HL-60/S4 treated with retinoic acid at 250 ng/mL for 4 days and 3 days (cell line): Measurements from ENCODE around the gene ZNF441.
"Not testable (repeated sequence)": the region's sequence is repeated elsewhere in the genome, so short reads cannot be mapped to it uniquely, and the experiment has no call there.

Source experiments
- in situ Hi-C: fragments of 300-500 bp; cut with MboI; formaldehyde crosslinking; loops from 2 replicates; pipeline ENCODE4 v1.7.0; 2022; ENCODE audit warnings: low sequenced_read_pairs

ZNF441 gene

DNA sequence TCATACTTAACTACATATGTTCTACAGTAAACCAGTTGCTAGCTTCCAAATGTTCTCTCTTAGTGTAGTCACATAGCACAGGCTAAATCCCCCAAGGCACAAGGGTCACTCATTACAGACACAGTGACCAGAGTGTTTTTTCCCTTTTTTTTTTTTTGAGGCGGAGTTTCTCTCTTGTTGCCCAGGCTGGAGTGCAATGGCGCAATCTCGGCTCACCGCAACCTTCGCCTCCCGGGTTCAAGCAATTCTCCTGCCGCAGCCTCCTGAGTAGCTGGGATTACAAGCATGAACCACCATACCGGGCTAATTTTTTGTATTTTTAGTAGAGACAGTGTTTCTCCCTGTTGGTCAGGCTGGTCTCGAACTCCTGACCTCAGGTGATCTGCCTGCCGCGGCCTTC is 9.9 kb downstream of the ZNF441 start:
- in situ Hi-C loops = not testable (repeated sequence)

DNA sequence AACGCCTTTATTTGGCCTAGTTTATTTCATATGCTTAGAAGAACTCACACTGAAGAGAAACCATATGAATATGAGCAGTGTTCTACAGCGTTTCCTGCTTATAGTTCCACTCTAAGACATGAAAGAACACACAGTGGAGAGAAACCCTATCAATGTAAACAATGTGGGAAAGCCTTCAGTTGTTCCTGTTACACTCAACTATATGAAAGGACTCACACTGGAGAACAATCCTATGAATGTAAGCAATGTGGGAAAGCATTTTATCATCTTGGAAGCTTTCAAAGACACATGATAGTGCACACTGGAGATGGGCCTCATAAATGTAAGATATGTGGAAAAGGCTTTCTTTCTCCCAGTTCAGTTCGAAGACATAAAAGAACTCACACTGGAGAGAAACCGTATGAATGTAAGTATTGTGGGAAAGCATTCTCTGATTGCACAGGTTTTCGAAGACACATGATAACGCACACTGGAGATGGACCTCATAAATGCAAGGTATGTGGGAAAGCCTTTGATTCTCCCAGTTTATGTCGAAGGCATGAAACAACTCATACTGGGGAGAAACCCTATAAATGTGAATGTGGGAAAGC is 13.7 kb downstream of the ZNF441 start:
- in situ Hi-C loops = no loop called here

DNA sequence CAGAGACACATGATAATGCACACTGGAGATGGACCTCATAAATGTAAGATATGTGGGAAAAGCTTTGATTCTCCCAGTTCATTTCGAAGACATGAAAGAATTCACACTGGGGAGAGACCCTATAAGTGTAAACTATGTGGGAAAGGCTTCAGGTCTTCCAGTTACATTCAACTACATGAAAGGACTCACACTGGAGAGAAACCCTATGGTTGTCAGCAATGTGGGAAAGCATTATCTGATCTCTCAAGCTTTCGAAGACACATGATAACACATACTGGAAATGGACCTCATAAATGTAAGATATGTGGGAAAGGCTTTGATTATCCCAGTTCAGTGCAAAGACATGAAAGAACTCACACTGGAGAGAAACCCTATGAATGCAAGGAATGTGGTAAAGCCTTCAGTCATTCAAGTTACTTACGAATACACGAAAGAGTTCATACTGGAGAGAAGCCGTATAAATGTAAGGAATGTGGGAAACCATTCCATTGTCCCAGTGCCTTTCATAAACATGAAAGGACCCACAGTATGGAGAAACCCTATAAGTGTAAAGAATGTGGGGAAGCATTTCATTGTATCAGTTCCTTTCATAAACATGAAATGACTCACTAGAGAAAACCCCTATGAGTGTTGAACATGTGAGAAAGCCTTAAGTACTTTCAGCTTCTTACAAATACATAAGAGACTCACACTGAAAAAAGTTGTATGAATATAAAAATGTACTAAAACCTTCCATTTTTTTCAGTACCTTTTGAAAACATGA is 14.7 kb downstream of the ZNF441 start:
- in situ Hi-C loops = no loop called here

DNA sequence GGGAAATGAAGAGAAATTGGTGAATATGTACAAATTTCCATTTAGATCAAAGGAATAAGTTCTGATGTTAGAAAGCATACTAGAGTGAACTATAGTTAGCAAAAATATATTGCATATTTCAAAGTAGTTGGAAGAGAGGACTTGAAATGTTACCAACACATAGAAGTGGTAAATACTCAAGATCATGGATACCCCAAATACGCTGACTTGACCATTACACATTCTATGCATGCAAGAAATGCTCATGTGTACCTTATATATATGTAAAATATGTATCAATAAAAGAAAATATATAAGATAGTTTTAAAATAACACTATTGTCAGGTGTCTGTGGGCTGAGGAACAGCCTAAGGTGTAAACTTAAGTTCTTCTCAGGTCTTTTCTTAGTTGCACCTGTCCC is 17.0 kb downstream of the ZNF441 start:
- in situ Hi-C loops = no loop called here

DNA sequence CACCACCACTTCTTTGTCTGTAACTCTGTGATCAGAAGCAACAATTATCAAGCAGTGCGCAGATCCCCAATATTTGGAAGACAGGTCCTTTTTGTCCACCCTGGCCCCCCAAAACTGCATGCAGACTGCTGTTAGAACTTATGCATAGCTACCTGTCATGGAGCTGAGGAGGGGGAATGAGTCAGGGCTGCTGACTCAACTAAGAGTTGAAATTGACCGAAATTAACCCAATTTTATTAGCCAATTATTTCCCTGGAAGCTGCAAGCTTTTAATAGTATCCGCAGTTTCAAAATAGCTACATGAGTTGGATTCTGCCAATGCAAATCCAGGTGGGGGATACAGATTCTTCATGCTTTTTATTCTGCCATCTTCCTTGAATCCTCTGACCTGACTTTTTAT is 17.6 kb downstream of the ZNF441 start:
- in situ Hi-C loops = no loop called here

DNA sequence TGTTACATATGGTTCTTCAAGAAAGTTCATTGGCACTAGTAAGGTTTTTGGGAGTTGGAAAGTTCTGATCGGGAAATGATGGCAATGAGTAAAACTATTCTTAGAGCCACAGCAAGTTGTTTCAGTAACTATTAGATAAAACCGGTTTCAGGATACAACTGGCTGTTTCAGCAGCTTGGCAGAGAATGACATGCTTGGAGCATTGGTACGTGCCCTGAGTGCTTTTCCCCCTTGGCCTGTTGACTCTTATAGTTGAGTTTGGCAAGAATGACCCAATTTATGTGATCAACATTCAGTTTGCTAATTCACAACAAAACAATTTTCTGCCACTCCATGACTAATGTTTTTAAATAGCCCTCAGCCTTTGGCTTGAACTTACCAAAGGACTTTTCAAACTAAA is 20.7 kb downstream of the ZNF441 start:
- in situ Hi-C loops = no loop called here

DNA sequence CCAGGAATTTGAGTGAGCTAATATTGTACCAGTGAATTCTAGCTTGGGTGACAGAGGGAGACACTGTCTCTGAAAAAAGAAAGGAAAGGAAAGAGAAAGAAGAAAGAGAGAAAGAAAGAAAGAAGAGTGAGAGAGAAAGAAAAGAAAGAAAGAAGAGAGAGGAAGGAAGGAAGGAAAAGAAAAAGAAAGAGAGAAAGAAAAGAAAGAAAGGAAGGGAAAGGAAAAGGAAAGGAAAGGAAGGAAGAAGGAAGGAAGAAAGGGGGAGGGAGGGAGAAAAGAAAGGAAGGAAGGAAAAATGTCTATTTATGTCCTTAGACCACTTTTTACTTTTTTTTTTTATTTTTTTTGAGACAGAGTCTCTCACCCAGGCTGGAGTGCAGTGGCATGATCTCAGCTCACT is 26.1 kb downstream of the ZNF441 start:
- in situ Hi-C loops = no loop called here

DNA sequence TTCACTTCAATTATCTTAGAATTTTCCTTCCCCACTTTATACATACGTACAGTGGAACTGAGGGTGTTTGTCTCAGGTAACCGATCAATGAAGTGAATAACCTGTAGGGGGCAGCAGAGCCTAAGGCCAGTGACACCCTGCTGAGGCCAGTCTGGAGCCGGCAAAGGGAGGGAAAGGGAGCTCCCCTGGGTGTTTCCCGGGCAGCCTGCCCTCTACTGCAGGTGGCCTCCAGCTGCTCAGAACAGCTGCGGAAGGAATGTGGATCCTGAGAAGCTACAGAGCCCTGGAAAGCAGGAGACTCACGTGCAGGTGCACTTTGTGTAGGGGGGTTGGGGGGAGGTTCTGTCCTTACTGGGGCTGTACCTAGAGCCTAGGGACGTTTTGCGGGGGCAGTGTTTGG is 30.7 kb downstream of the ZNF441 start:
- in situ Hi-C loops = no loop called here

DNA sequence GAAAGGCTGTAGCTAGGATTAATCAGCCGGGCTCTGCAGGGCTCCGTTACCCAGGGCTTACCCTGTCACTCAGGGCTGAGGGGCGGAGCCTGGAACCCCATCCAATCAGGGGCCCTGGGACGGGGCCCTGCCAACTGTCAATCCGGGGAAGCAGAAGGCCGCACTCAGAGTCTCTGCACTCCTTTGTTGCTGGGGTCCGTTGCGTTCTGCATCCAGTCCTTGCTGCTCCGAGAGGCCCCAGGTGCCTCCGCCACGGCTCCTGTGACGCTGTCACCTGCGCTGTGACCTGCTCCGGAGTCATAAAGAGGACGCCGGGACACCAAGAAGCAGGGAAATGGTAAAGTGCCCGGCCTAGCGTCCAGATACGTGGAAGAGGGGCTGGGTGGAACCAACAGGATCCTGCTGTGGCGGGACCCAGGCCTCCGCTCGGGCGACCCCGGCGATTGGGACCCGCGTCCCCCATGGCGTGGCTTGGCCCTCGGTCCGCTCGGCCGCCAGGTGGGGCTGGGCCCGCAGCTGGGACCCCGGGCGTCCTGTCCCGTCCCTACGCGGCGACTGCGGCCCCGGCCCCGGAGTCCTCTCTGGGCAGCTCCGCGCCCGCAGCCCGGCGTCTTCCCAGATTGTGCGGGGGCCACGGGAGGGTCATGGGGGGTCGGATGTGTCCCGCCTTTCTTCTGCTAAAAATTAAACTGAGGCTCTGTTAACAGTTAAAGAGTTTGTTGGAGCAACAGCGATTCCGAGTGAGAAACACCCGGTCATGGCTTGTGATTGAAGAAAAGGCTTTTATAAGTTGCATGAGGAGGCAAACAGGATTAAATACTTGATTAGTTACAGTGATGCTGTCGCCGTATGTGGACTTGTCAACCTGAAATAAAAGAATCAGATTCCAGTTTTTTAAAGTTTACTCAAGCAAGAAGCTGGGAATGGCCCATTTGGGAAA is 31.9 kb downstream of the ZNF441 start, which contains the start of gene ZNF491:
Gene ZNF491 (plus strand): TSS at position 133 of the 940 bp plus-strand sequence. CDS start 7,431 bp downstream, outside the sequence.
- in situ Hi-C loops = no loop called here

DNA sequence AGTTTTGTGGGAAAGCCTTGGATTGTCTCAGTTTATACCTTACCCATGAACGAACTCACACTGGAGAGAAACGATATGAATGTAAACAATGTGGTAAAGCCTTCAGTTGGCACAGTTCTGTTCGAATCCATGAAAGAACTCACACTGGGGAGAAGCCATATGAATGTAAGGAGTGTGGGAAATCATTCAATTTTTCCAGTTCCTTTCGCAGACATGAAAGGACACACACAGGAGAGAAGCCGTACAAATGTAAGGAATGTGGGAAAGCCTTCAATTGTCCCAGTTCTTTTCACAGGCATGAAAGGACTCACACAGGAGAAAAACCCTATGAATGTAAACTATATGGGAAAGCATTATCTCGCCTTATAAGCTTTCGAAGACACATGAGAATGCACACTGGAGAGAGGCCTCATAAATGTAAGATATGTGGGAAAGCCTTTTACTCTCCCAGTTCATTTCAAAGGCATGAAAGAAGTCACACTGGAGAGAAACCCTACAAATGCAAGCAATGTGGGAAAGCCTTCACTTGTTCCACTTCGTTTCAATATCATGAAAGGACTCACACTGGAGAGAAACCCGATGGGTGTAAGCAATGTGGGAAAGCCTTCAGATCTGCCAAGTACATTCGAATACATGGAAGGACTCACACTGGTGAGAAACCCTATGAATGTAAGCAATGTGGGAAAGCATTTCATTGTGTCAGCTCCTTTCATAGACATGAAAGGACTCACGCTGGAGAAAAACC is 39.7 kb downstream of the ZNF441 start:
- in situ Hi-C loops = no loop called here

DNA sequence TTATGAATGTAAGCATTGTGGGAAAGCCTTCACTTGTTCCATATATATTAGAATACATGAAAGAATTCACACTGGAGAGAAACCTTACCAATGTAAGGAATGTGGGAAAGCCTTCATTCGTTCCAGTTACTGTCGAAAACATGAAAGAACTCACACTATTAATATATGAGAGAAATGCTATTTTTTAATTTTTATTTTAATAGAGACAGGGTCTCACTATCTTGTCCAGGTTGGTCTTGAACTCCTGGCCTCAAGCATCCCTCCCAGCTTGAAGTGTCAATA is 40.2 kb downstream of the ZNF441 start:
- in situ Hi-C loops = no loop called here

DNA sequence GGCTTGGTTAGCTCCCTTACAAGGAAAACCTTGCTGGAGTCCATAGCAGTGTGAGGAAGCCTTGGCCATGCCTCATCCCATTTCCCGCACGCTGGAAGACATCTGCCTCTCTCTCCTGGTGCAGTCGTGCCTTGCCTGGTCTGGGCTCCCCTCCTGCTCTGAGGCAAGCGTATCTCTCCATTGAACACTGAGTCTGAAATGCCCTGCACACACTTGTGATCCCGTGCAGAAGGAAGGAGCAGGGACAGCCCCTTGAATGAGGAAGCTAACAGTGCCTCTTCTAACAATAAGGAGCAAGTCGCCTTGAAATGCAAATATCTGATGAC is 46.9 kb downstream of the ZNF441 start:
- in situ Hi-C loops = no loop called here

DNA sequence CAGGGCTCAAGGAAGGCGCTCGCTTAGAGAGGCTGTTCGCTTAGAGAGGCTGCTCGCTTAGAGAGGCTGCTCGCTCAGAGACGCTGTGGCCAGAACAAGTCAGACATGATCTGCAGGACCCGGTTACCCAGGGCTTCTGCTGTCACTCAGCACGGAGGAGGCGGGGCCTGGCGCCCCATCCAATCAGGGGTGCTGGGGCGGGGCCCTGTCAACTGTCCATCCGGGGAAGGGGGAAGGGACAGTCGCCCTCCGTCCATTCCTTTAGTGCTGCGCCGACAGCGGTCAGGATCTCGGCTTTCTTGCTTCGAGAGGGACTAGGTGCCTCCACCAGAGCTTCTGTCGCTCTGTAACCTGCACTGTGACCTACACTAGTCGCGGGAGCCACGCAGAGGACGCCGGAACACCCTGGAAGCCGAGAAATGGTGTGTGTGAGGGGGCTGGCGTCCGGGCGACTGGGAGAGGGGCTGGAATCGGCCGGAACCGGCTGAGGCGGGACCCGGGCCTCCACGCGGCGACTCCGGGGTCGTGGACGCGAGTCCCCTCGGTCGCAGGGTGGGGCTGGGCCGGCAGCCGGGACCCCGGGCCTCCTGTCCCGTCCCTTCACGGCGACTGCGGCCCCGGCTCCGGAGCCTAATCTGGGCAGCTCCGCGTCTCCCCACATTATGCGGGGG is 47.4 kb downstream of the ZNF441 start, which contains the start of gene ZNF440:
Gene ZNF440 (plus strand): TSS at position 245 of the 671 bp plus-strand sequence. CDS start 175 bp downstream, at position 420.
- in situ Hi-C loops = no loop called here

DNA sequence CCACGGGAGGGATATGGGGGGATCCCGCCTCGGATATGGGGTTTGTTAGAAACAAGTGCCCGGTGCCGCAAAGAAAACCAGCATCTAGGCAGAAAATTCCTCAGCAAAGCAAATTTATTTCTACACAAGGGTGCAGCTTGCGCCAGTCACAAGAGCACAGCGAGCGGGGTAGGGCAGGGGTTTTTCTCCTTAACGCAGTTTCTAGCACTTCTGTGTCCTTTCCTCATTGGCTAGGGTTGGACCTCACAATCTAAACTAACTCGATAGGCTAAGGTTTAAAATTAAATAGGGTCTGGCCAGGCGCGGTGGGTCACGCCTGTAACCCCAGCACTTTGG is 47.9 kb downstream of the ZNF441 start:
- in situ Hi-C loops = no loop called here

DNA sequence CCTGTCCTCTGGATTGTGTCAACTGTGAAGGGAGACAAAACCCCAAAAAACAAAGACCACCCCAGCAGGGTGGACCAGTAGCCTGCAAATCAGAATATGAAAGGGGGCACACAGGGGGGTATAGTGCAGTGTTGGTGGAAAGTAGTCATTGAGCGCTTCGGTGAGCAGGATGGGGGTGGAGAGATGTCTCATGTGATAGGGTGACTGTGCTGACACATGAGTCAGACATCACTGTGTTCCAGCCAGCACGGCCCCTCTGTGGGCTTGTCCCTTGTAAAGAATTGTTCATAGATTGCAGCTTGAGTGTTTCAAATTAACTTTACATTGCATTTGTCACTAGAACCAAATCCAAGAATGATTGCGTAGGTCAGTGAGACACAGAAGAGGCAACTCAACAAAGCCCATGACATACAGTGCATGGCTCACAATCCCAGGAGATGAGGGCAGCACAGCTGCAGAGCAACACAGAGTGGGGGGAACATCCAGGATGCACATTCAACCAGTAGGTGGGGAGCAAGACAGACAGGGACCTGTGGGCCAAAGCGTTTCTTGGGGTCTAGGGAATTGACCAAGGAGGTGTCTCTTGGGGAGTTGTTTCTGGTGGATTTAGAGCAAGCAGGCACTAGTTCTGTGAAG is 54.8 kb downstream of the ZNF441 start:
- in situ Hi-C loops = no loop called here

DNA sequence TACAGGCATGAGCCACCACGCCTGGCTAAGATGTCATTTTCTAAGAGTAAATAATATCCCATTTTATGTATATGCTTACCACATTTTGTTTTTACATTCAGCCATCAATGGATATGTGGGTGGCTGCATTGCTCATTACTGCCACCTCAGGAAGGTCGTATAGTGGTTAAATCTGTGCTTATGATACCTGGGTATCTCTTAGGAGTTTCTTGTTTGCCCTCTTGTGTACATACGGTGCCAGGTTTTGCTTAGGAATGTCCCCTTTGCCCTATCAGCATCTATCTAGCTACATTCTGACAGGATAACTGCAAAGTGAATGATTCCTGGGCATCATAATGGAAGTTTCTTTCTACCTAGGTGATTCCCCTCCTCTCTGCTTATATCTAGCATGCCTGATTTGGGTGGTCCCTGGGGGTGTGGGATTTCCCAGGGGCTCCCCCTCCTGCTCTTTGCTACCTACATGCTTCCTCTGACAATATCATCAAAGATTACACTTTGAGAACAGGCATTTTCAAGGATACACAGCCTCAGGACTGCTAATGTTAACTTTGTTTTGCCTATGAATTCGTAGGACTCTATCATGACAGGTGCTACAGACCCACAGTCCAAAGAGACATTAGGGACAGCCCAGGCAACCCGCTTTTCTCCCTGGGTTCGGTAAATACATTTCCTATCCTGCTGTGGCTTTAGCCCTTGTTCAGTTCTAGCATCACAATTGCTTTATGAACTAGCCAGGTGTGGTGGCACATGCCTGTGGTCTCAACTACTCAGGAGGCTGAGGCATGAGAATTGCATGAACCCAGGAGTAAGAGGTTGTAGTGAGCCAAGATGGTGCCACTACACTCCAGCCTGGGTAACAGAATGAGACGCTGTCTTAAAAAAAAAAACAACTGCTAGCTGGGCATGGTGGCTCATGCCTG is 62.4 kb downstream of the ZNF441 start:
- in situ Hi-C loops = not testable (repeated sequence)

DNA sequence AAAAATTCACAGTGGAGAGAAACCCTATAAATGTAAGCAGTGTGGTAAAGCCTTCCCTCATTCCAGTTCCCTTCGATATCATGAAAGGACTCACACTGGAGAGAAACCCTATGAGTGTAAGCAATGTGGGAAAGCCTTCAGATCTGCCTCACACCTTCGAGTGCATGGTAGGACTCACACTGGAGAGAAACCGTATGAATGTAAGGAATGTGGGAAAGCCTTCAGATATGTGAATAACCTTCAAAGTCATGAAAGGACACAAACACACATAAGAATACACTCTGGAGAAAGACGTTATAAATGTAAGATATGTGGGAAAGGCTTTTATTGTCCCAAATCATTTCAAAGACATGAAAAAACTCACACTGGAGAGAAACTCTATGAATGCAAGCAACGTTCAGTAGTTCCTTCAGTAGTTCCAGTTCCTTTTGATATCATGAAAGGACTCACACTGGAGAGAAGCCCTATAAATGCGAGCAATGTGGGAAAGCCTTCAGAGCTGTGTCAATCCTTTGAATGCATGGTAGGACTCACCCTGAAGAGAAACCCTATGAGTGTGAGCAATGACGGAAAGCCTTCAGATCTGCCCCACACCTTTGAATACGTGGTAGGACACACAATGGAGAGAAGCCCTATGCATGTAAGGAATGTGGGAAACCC is 65.6 kb downstream of the ZNF441 start:
- in situ Hi-C loops = no loop called here

DNA sequence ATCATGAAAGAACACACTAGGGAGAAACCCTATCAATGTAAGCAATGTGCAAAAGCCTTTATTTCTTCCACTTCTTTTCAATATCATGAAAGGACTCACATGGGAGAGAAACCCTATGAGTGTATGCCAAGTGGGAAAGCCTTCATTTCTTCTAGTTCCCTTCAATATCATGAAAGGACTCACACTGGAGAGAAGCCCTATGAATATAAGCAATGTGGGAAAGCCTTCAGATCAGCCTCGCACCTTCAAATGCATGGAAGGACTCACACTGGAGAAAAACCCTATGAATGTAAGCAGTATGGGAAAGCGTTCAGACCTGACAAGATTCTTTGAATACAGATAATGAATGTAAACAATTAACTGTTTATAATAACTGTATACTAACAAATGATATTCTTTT is 66.7 kb downstream of the ZNF441 start:
- in situ Hi-C loops = no loop called here
